Measurements from ENCODE around the gene ZFP1. TPM values are rescaled to one million over a fixed set of nuclear protein-coding genes. Genes with fewer than 3 reads are reported as not detected.
A peak's percentile ranks its signal among the peaks of the same experiment; 100 is the strongest.

Gene ZFP1
- total and polyA plus RNA-seq, 9 of the 15 experiments (the other 6 are each of a cell fraction or from before 2014, with no cell fraction given) = 2.6 to 14.7 (median 11.6) TPM

DNA sequence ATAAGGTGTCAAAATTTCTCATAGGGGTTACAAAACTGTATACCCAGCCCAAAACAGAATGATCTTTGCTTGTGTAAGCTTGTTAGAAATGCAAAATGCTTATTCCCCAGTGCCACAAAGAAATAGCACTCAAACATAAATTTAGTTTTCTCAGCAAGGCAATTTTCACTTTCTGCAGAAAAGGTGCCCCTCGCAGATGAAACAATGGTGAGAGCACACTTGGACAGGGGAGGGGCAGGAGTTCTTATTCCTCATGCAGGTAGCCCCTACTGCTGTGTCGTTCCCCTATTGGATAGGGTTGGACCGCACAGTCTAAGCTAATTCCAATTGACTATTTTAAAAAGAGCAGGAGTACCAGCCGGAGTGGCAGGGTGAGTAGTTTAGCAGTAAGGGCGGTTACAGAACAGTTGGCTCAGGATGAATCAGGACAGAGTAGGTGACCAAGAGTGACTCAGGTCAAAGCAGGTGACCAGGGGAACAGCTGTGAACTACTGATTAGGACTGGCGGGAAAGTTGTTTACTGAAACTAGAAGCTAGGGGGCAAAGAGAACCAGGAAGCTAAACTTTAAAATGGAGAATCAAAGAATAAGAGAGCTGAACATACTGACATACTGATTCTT lies 26.3 kb upstream of the ZFP1 start (continued):
- TF ChIP-seq, protein P1, sequence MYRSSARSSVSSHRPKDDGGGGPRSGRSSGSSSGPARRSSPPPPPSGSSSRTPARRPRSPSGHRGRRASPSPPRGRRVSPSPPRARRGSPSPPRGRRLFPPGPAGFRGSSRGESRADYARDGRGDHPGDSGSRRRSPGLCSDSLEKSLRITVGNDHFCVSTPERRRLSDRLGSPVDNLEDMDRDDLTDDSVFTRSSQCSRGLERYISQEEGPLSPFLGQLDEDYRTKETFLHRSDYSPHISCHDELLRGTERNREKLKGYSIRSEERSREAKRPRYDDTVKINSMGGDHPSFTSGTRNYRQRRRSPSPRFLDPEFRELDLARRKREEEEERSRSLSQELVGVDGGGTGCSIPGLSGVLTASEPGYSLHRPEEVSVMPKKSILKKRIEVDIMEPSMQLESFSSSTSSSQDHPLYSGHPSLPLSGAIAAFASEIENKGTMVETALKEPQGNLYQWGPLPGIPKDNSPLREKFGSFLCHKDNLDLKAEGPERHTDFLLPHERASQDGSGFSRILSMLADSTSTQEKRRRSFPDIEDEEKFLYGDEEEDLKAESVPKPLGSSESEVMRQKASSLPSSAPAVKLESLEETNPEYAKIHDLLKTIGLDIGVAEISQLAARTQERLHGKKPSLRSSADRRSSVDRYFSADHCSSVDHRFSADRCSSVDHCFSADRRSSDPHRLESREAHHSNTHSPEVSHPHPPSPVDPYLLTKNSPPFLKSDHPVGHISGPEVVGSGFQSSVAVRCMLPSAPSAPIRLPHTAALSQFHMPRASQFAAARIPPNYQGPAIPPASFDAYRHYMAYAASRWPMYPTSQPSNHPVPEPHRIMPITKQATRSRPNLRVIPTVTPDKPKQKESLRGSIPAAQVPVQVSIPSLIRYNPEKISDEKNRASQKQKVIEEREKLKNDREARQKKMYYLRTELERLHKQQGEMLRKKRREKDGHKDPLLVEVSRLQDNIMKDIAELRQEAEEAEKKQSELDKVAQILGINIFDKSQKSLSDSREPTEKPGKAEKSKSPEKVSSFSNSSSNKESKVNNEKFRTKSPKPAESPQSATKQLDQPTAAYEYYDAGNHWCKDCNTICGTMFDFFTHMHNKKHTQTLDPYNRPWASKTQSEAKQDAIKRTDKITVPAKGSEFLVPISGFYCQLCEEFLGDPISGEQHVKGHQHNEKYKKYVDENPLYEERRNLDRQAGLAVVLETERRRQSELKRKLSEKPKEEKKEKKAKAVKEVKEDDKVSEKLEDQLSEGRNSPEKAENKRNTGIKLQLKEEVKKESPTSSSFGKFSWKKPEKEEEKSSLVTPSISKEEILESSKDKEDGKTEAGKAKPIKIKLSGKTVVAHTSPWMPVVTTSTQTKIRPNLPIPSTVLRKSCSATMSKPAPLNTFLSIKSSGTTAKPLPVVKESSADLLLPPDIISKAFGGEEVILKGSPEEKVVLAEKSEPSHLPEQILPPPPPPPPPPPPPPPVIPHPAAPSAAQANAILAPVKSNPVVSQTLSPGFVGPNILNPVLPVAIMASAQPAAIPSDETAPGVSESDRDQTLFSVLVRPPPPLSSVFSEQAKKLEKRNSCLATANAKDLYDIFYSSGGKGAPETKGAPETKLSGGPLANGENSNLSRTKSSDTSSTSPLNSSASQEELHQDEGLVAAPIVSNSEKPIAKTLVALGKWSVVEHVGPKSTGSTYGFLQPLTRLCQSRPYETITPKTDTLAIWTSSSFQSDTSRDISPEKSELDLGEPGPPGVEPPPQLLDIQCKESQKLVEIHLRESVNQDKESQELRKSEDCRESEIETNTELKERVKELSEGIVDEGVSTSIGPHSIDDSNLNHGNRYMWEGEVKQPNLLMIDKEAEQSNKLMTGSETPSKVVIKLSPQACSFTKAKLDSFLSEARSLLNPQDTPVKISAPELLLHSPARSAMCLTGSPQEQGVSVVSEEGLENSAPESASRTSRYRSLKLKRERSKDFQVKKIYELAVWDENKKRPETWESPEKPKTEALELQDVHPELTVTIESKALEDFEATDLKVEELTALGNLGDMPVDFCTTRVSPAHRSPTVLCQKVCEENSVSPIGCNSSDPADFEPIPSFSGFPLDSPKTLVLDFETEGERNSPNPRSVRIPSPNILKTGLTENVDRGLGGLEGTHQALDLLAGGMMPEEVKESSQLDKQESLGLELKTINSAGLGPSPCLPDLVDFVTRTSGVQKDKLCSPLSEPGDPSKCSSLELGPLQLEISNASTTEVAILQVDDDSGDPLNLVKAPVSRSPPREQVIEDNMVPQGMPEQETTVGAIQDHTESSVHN (IDR thresholded peaks at IDR 0.05; ENCODE audit: borderline replicate concordance in 1 of 2, low read depth in 1 of 2) = peak in 1 of 2 experiments; percentile 74; a peak in 2 of 4 replicates
- peak; percentile 80 for TF ChIP-seq TCF3 (CRISPR knock-in tag; IDR thresholded peaks at IDR 0.05)
- peak; percentile 53; the same call in 1 of the 2 replicates for TF ChIP-seq MTA2 (IDR thresholded peaks at IDR 0.05; ENCODE audit: low read depth)
- TF ChIP-seq, protein P2, sequence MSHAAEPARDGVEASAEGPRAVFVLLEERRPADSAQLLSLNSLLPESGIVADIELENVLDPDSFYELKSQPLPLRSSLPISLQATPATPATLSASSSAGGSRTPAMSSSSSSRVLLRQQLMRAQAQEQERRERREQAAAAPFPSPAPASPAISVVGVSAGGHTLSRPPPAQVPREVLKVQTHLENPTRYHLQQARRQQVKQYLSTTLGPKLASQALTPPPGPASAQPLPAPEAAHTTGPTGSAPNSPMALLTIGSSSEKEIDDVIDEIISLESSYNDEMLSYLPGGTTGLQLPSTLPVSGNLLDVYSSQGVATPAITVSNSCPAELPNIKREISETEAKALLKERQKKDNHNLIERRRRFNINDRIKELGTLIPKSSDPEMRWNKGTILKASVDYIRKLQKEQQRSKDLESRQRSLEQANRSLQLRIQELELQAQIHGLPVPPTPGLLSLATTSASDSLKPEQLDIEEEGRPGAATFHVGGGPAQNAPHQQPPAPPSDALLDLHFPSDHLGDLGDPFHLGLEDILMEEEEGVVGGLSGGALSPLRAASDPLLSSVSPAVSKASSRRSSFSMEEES (CRISPR knock-in tag; IDR thresholded peaks at IDR 0.05) = no peak
- peak; percentile 59 for TF ChIP-seq EP300 (IDR thresholded peaks at IDR 0.05; ENCODE audit: low read length)
- peak; percentile 65 for TF ChIP-seq NCOR1 (IDR thresholded peaks at IDR 0.05)
- no peak for TF ChIP-seq PTRF (tag; IDR thresholded peaks at IDR 0.05)
- TF ChIP-seq ELF1 (tag; IDR thresholded peaks at IDR 0.05) = 0 out of 2 replicates have a peak, but pooled peaks have one; percentile 21
- TF ChIP-seq TCF7 (IDR thresholded peaks at IDR 0.05; ENCODE audit: borderline replicate concordance) = no peak
- TF ChIP-seq ESRRA (IDR thresholded peaks at IDR 0.05; ENCODE audit: borderline replicate concordance, low read depth) = no peak
- no peak for TF ChIP-seq ZNF696 (CRISPR knock-in tag; conservative IDR thresholded peaks at IDR 0.05)
- TF ChIP-seq ZNF785 (CRISPR knock-in tag; IDR thresholded peaks at IDR 0.05) = no peak
- no peak for TF ChIP-seq HNRNPK (IDR thresholded peaks at IDR 0.05; ENCODE audit: low read depth, low read length, poor library complexity, severe bottlenecking)
- TF ChIP-seq CBX5 (IDR thresholded peaks at IDR 0.05; ENCODE audit: borderline replicate concordance, low read depth) = peak; percentile 99
- peak; percentile 76; the same call in 1 of the 2 replicates for TF ChIP-seq BHLHE40 (IDR thresholded peaks at IDR 0.05; ENCODE audit: low read length)
- TF ChIP-seq, protein P3, sequence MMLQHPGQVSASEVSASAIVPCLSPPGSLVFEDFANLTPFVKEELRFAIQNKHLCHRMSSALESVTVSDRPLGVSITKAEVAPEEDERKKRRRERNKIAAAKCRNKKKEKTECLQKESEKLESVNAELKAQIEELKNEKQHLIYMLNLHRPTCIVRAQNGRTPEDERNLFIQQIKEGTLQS (IDR thresholded peaks at IDR 0.05) = peak; percentile 63
- TF ChIP-seq, protein P3 (CRISPR knock-in tag; conservative IDR thresholded peaks at IDR 0.05) = peak; percentile 52; the same call in 1 of the 2 replicates
- no peak for TF ChIP-seq ZNF143 (CRISPR knock-in tag; IDR thresholded peaks at IDR 0.05)
- TF ChIP-seq TAF9B (IDR thresholded peaks at IDR 0.05; ENCODE audit: partially characterized antibody) = peak; percentile 46

Data from K562 (cell line).